GM12891 (cell line): Measurements from ENCODE around the gene PLS3.
"Not testable (repeated sequence)": the region's sequence is repeated elsewhere in the genome, so short reads cannot be mapped to it uniquely, and the experiment has no call there.

Experiments
- DNase-seq: peaks from one replicate; pipeline ENCODE4 v3.0.0; 2011; ENCODE audit warnings: low spot score; ENCODE audit not compliant: insufficient read length
- FAIRE-seq: peaks from 2 replicates; lab custom pipeline; 2011; peaks lifted over from hg19 to GRCh38; lab: Jason Lieb, UNC
- PAX5 ChIP-seq: IDR thresholded peaks from 2 replicates; pipeline ENCODE4 v1.6.1; 2011; ENCODE audit warnings: low read length, moderate library complexity, mild to moderate bottlenecking; ENCODE audit not compliant: insufficient read depth, severe bottlenecking
- POLR2A ChIP-seq: IDR thresholded peaks from 2 replicates; pipeline ENCODE4 v1.6.1; 2011; ENCODE audit warnings: low read depth, low read length, control low read depth
- POLR2AphosphoS5 ChIP-seq: IDR thresholded peaks from 2 replicates; pipeline ENCODE4 v1.6.1; 2011; ENCODE audit warnings: low read depth, low read length, control low read depth
- POU2F2 ChIP-seq: IDR thresholded peaks from 2 replicates; pipeline ENCODE4 v1.6.1; 2011; ENCODE audit warnings: low read depth, mild to moderate bottlenecking, control low read depth, low read length, moderate library complexity
- SPI1 ChIP-seq: IDR thresholded peaks from 2 replicates; pipeline ENCODE4 v1.6.1; 2011; ENCODE audit warnings: low read depth, low read length, control low read depth
- TAF1 ChIP-seq: IDR thresholded peaks from 2 replicates; pipeline ENCODE4 v1.6.1; 2011; ENCODE audit warnings: low read depth, low read length, control low read depth

PLS3 gene

DNA sequence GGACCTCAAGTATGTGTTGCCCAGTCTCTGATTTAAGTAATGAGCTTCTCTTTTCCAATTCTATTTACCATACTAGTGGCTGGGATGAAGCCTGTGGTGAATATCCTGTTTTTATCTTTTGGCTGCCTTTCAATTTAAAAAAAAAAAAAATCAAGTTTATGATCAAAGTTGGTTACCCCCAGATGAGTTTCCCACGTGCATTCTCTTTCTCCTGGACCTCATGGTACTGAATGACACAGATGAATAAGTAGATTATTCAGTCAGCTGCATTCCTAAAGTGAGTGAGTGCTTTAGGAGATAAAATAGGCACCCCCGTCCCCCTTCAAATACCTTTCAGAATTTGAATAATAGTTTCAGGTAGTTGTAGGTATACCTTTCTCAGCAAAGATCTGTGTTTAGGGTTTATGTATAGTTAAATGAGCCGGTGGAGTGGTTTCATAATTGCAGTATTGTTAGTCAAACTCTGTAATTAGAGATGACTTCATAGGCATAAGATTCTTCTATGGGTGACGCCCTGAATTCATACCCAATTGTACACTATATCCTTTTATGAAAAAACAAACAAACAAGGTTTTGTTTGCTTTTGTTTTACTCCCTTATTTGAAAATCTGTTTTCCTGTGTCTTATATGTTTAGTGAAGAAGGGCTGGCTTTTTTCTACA, 41.9 kb downstream of the PLS3 start:
- DNase-seq (no peak), FAIRE-seq (no peak)
- TF ChIP-seq SPI1, result no peak
- TF ChIP-seq TAF1, result no peak
- TF ChIP-seq POLR2A, result no peak
- no peak for TF ChIP-seq PAX5
- no peak for TF ChIP-seq POU2F2
- no peak for TF ChIP-seq POLR2AphosphoS5

DNA sequence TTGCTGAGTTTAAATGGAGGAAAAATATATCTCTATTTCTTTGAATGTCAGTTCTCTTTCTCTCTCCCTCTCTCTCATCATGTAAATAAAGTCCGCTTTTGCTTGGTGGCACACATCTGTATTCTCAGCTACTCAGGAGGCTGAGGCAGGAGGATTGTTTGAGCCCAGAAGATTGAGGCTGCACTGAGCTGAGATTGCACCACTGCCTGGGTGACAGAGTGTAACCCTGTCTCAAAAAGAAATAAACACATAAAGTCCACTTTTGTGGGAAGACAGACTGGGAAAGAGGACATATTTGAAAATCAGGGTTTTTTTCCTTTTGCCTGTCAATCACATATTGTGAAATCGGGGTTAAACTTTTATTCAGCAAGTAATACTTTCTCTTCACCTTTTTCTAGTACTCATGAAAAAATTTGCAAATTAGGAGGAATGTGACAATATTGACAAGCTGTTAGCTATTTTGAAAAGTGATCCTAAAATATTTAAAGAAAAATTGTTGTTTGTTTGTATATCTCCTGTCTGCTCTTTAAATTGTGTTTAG, 42.6 kb downstream of the PLS3 start:
- TF ChIP-seq POLR2AphosphoS5 (no peak), SPI1 (no peak), POLR2A (no peak), POU2F2 (no peak), TAF1 (no peak), PAX5 (no peak)
- DNase-seq (no peak), FAIRE-seq (no peak)

DNA sequence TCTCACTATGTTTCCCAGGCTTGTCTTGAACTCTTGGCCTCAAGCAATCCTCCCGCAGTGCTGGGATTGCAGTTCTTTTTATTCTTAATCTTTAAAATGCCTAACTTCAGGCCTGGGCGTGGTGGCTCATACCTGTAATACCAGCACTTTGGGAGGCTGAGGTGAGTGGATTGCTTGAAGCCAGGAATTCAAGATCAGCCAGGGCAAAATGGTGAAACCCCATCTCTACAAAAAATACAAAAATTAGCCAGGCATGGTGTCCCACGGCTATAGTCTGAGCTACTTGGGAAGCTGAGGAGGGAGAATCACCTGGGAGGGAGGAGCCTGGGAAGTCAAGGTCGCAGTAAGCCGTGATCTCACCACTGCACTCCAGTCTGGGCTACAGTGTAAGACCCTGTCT, 45.9 kb downstream of the PLS3 start:
- TF ChIP-seq POU2F2 (no peak), PAX5 (no peak), TAF1 (no peak), SPI1 (no peak), POLR2A (no peak), POLR2AphosphoS5 (no peak)
- FAIRE-seq (no peak), DNase-seq (no peak)

DNA sequence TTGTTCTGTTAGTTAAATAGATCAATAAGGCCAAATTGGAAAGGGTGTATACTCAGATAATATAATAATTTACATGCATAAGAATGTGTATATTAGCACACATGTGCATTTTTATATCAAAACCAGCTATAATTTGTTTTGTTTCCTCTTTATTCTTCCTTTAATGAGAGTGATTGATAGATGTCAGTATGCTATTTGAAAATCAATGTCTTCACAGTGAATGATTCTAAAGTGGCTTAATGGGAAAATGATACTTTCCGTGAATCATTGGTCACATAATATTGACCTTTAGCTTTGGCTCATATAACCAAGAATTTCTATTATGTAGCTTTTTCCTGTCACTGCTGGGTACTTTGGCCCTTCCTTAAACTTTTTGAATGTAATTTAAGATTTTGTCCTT, 48.6 kb downstream of the PLS3 start:
- no peak for FAIRE-seq
- no peak for TF ChIP-seq TAF1
- no peak for TF ChIP-seq SPI1
- no peak for TF ChIP-seq POU2F2
- no peak for TF ChIP-seq POLR2AphosphoS5
- TF ChIP-seq PAX5, result no peak
- no peak for TF ChIP-seq POLR2A
- no peak for DNase-seq

DNA sequence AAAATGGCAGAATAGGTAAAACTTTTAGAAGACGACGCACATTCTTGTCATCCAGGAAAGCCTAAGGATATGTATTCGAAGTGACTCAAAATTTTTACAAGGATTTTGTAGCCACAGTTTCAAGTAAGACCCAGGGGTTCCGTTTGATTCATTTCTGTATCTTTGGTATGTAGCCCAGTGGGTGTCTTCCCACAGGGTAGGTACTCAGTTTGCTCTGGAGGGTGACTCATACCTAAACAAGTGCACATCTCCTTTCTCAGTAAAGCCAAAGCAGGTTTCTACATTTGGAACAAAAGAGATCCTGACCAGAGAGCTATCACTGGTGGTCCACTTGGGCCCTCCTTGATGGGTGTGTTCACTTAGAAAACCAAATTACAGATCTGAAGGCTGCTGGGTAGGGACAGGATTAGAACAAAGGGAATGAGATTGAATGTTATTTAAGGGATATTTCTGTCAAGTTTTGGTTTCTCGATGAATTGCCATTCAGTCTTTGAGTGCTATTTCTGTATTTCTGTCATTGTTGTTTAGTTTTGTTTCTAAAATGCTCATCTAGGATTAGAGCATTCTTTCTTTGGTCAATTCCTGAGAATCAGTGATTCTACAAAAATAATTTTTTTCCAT, 56.1 kb downstream of the PLS3 start:
- FAIRE-seq (peak; percentile 57), DNase-seq (peak; percentile 1)
- TF ChIP-seq PAX5 (no peak), SPI1 (peak; percentile 50; the same call in 1 of the 2 replicates)

DNA sequence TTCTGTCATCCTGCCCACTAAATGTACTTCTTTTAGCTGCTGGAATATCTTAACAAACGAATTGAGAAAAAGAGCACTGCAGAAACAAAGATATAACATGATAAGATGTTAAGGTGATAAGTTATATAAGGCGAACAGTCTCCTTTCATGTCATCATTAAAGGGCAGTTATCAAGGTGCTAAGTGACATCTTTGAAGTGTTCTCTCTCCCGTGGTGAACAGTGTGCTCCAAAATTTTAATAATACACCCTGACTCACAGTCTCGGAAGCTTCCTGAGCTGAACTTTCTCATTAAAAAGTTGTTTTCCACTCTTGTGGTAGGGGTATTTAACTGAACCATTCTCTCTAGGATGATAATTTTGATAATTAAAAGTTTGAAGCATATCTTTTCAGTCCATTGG, 61.6 kb downstream of the PLS3 start:
- FAIRE-seq, result no peak
- TF ChIP-seq POLR2A (no peak), POU2F2 (no peak), PAX5 (no peak), TAF1 (no peak), SPI1 (no peak), POLR2AphosphoS5 (no peak)
- DNase-seq, result no peak

DNA sequence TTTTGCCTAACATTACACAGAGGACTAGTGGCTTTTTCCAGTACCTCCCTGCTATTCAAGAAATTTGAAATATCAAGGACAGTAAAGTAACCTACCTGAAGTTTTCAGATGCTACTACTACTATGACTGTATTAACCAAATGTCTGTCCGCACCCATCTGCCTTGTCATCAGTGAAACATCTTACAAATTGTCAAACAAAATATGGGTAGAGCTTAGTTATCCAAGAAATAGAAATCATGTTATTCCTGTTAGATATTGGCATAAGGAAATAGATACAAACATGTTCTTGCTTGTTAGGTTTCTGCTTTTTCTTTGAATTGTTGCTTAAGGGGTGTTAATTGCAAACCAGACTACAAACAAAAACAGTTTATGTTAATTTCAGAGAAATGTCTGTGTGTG, 63.9 kb downstream of the PLS3 start:
- DNase-seq (no peak), FAIRE-seq (no peak)
- no peak for TF ChIP-seq PAX5
- TF ChIP-seq POLR2AphosphoS5, result no peak
- no peak for TF ChIP-seq POU2F2
- TF ChIP-seq POLR2A, result no peak
- no peak for TF ChIP-seq TAF1

DNA sequence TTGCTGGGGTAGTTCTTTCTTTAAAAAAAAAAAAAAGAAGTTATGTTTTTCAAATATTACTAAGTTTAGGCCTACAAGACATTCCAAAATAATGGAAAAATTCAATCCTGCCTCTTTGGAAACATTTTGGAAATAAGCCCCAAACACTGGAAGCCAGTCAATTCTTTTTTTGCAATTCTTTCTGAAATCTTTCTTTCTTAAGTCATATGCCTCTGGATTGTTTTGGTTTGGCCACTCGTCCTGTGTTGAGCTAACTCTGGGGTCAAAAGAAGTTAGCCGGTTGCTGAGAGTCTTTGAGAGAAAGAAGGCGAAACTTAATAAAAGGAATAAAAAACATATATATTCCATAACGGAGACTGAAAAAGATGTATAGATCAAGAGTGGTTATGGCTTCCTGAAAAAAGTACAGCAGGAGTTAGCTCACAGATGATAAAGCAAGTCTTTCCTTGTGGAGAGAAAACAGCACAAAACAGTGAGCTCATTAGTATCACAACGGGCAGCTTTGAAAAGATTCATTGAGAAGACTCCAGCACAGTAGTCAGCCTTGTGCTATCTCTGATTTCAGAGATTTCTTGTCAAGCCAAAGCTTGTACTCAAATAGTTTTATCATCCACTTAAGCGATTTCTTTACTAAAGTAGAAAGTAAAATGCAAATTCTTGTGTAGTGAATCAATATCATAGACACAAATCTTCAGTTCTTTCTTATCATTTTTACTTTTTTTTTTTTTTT, 64.8 kb downstream of the PLS3 start:
- no peak for TF ChIP-seq PAX5
- TF ChIP-seq POLR2A, result no peak
- TF ChIP-seq POU2F2, result no peak
- TF ChIP-seq SPI1, result no peak
- no peak for TF ChIP-seq POLR2AphosphoS5
- no peak for TF ChIP-seq TAF1
- DNase-seq, result no peak
- no peak for FAIRE-seq

DNA sequence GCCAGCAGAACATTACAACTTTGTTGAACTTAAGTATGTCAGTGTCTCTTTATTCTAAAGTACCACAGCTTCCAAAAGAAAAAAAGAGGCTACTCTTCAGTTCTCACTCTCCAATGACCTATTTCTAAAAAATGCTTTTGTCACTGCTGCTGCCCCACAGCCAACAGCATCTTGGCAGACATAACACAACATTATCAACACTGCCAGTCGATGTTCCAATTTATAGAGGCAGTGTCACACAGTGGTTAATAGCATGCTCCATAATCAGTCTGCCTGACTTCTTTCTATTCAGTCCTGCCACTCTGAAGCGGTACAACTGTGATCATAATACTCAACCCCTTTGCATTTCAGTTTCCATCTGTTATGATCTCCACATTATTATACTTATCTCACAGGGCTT, 69.2 kb downstream of the PLS3 start:
- FAIRE-seq (no peak), DNase-seq (no peak)
- no peak for TF ChIP-seq POLR2AphosphoS5
- no peak for TF ChIP-seq PAX5
- TF ChIP-seq POLR2A, result no peak
- TF ChIP-seq POU2F2, result no peak
- TF ChIP-seq TAF1, result no peak
- no peak for TF ChIP-seq SPI1

DNA sequence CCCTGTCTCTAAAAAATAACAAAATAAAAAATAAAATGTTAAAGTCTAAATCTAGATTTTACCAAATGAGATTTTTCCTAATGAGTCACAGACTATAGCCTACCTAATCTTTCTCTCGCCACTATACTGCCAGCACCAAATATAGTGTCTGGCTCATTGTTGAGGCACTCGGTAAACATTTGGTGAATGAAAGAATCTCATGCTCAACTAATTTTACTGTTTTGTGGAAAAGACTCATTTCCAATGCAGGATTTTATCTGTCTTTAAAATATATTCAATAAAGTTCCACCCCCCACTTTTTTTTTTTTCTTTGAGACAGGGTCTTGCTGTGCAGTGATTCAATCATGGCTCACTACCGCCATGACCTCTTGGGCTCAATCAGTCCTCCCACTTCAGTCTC, 71.5 kb downstream of the PLS3 start:
- no peak for TF ChIP-seq TAF1
- no peak for TF ChIP-seq POLR2AphosphoS5
- TF ChIP-seq SPI1, result no peak
- no peak for TF ChIP-seq PAX5
- no peak for TF ChIP-seq POLR2A
- TF ChIP-seq POU2F2, result no peak
- FAIRE-seq, result no peak
- no peak for DNase-seq

DNA sequence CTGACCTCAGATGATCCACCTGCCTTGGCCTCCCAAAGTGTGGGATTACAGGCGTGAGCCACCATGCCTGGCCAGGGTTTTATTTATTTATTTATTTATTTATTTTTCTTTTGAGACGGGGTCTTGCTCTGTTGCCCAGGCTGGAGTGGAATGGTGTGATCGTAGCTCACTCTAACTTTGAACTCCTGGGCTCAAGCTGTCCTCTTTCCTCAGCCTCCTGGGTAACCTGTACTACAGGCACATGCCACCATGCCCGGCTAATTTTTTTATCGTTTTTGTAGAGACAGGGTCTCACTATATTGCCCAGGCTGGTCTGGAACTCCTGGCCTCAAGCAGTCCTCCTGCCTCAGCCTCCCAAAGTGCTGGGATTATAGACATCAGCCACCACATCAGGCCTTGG, 72.4 kb downstream of the PLS3 start:
- DNase-seq, FAIRE-seq: not testable (repeated sequence)
